H9 (cell line): ENCODE measurements around the gene PPM1H. TPM values are rescaled to one million over a fixed set of nuclear protein-coding genes. Genes with fewer than 3 reads are reported as not detected.

Experiments used
- DNase-seq: peaks from one replicate; pipeline ENCODE4 v3.0.0-alpha.2; 2017
- H2AFZ ChIP-seq: one replicate; pipeline ENCODE4 v1.6.1; 2013; ENCODE audit warnings: mild to moderate bottlenecking, low read length, control low read depth, moderate library complexity
- H2AK5ac ChIP-seq: 2 replicates; pipeline ENCODE4 v1.6.1; 2013; ENCODE audit warnings: low read length, control low read depth, mixed read lengths; ENCODE audit not compliant: insufficient read length
- H2BK120ac ChIP-seq: one replicate; pipeline ENCODE4 v1.6.1; 2013; ENCODE audit warnings: low read depth, mild to moderate bottlenecking, low read length, control low read depth, inconsistent platforms; ENCODE audit not compliant: poor library complexity, severe bottlenecking
- H2BK12ac ChIP-seq: 2 replicates; pipeline ENCODE4 v1.6.1; 2013; ENCODE audit warnings: low read length, control low read depth, mixed read lengths, low read depth; ENCODE audit not compliant: insufficient read length
- H2BK15ac ChIP-seq: 2 replicates; pipeline ENCODE4 v1.6.1; 2013; ENCODE audit warnings: low read depth, low read length, control low read depth
- H2BK20ac ChIP-seq: one replicate; pipeline ENCODE4 v1.6.1; 2013; ENCODE audit warnings: low read depth, mild to moderate bottlenecking, low read length, control low read depth, inconsistent platforms; ENCODE audit not compliant: poor library complexity, severe bottlenecking
- H2BK5ac ChIP-seq: 2 replicates; pipeline ENCODE4 v1.6.1; 2013; ENCODE audit warnings: low read length, control low read depth, mixed read lengths; ENCODE audit not compliant: insufficient read length
- H3K14ac ChIP-seq: 2 replicates; pipeline ENCODE4 v1.6.1; 2013; ENCODE audit warnings: low read length, control low read depth; ENCODE audit not compliant: insufficient read depth
- H3K18ac ChIP-seq: 2 replicates; pipeline ENCODE4 v1.6.1; 2013; ENCODE audit warnings: low read depth, mild to moderate bottlenecking, mixed read lengths, low read length, control low read depth; ENCODE audit not compliant: insufficient read length
- H3K23ac ChIP-seq: 2 replicates; pipeline ENCODE4 v1.6.1; 2013; ENCODE audit warnings: low read length, control low read depth, mixed read lengths, low read depth; ENCODE audit not compliant: insufficient read length
- H3K23me2 ChIP-seq: 2 replicates; pipeline ENCODE4 v1.6.1; 2013; ENCODE audit warnings: low read depth, mild to moderate bottlenecking, mixed read lengths, low read length, control low read depth; ENCODE audit not compliant: insufficient read length, poor library complexity, severe bottlenecking
- H3K27ac ChIP-seq: 2 replicates; pipeline ENCODE4 v1.5.1; 2013; ENCODE audit warnings: low read length, control low read depth, mixed read lengths, low read depth; ENCODE audit not compliant: insufficient read length
- H3K27me3 ChIP-seq: 2 replicates; pipeline ENCODE4 v1.6.1; 2013; ENCODE audit warnings: low read length, control low read depth, inconsistent platforms; ENCODE audit not compliant: insufficient read depth
- H3K4ac ChIP-seq: 2 replicates; pipeline ENCODE4 v1.6.1; 2013; ENCODE audit warnings: low read depth, mild to moderate bottlenecking, control low read depth, inconsistent platforms, low read length, moderate library complexity
- H3K4me1 ChIP-seq: 2 replicates; pipeline ENCODE4 v1.6.1; 2013; ENCODE audit warnings: low read length, control low read depth, inconsistent platforms; ENCODE audit not compliant: insufficient read depth
- H3K4me2 ChIP-seq: 2 replicates; pipeline ENCODE4 v1.6.1; 2013; ENCODE audit warnings: low read length, control low read depth, mixed read lengths; ENCODE audit not compliant: insufficient read length, insufficient read depth
- H3K56ac ChIP-seq: 2 replicates; pipeline ENCODE4 v1.6.1; 2013; ENCODE audit warnings: low read depth, mild to moderate bottlenecking, mixed read lengths, low read length, control low read depth; ENCODE audit not compliant: insufficient read length
- H3K79me1 ChIP-seq: 2 replicates; pipeline ENCODE4 v1.6.1; 2013; ENCODE audit warnings: low read depth, mild to moderate bottlenecking, moderate library complexity, low read length, control low read depth, inconsistent platforms; ENCODE audit not compliant: insufficient read depth, poor library complexity, severe bottlenecking
- H3K79me2 ChIP-seq: 2 replicates; pipeline ENCODE4 v1.6.1; 2013; ENCODE audit warnings: low read length, control low read depth, inconsistent platforms; ENCODE audit not compliant: insufficient read depth
- H3K9ac ChIP-seq: 2 replicates; pipeline ENCODE4 v1.6.1; 2013; ENCODE audit warnings: low read length, control low read depth, mixed read lengths; ENCODE audit not compliant: insufficient read length; ENCODE audit errors: extremely low read depth
- H3K9me3 ChIP-seq: one replicate; pipeline ENCODE4 v1.6.1; 2013; ENCODE audit warnings: low read depth, low read length, inconsistent platforms; ENCODE audit not compliant: control insufficient read depth
- H3T11ph ChIP-seq: one replicate; pipeline ENCODE4 v1.6.1; 2013; ENCODE audit warnings: mild to moderate bottlenecking, low read length, control low read depth, inconsistent platforms
- H4K20me1 ChIP-seq: one replicate; pipeline ENCODE4 v1.6.1; 2013; ENCODE audit not compliant: control insufficient read depth, insufficient read length, insufficient read depth
- H4K5ac ChIP-seq: 2 replicates; pipeline ENCODE4 v1.6.1; 2013; ENCODE audit warnings: low read depth, mild to moderate bottlenecking, mixed read lengths, low read length, control low read depth; ENCODE audit not compliant: insufficient read length
- H4K8ac ChIP-seq: replicated peaks from 2 replicates; pipeline ENCODE4 v1.6.1; 2013; ENCODE audit warnings: low read length, control low read depth, mixed read lengths, low read depth; ENCODE audit not compliant: insufficient read length
- H4K91ac ChIP-seq: 2 replicates; pipeline ENCODE4 v1.6.1; 2013; ENCODE audit warnings: low read depth, mild to moderate bottlenecking, moderate library complexity, mixed read lengths, low read length, control low read depth; ENCODE audit not compliant: insufficient read length
- H3K27ac Mint-ChIP-seq, 3 experiments: 2 replicates in 2 of 3; 3 replicates in 1 of 3; pipeline ENCODE4 v1.8.0; 2020 to 2021; ENCODE audit warnings: mixed read lengths in 3 of 3, mild to moderate bottlenecking in 1 of 3, moderate library complexity in 1 of 3
- H3K27me3 Mint-ChIP-seq: 2 replicates; pipeline ENCODE4 v1.8.0; 2021; ENCODE audit warnings: low read depth, mild to moderate bottlenecking, moderate library complexity, mixed read lengths
- H3K36me3 Mint-ChIP-seq, 3 experiments: 2 replicates in 2 of 3; 3 replicates in 1 of 3; pipeline ENCODE4 v1.8.0; 2020 to 2021; ENCODE audit warnings: low read depth in 3 of 3, mixed read lengths in 3 of 3; ENCODE audit not compliant: insufficient read depth in 1 of 3
- H3K4me1 Mint-ChIP-seq, 2 experiments: 2 replicates each; pipeline ENCODE4 v1.8.0; 2020; ENCODE audit warnings: mixed read lengths in 2 of 2
- H3K4me3 Mint-ChIP-seq, 2 experiments: 2 replicates in 1 of 2; 3 replicates in 1 of 2; pipeline ENCODE4 v1.8.0; 2020 to 2021; ENCODE audit warnings: mild to moderate bottlenecking in 2 of 2, mixed read lengths in 2 of 2, moderate library complexity in 1 of 2
- H3K9me3 Mint-ChIP-seq, 2 experiments: 2 replicates in 1 of 2; 3 replicates in 1 of 2; pipeline ENCODE4 v1.8.0; 2020; ENCODE audit warnings: mild to moderate bottlenecking in 2 of 2, mixed read lengths in 2 of 2, moderate library complexity in 1 of 2
- CTCF ChIP-seq: fragments of 200-600 bp; sonication (generic); conservative IDR thresholded peaks from 3 replicates; pipeline ENCODE4 v1.8.0; 2021; ENCODE audit warnings: antibody characterized with exemption, mild to moderate bottlenecking
- WGBS: extraction: QIAGEN DNeasy Blood & Tissue Kit; methylation state at CpG from one replicate; pipeline ENCODE4 v1.1.7; 2013; ENCODE audit warnings: missing lambda C conversion rate, low lambda C conversion rate, mixed read lengths; ENCODE audit not compliant: insufficient read length; ENCODE audit errors: extremely low coverage; 5-methylcytosine and 5-hydroxymethylcytosine counted together
- total RNA-seq: library from RNA; stranded (reverse); gene quantifications from 2 replicates; pipeline ENCODE4 v1.2.1, GENCODE V29; 2021

PPM1H gene
- total RNA-seq, 1 experiment from 2014 or later: 22.1 TPM

DNA sequence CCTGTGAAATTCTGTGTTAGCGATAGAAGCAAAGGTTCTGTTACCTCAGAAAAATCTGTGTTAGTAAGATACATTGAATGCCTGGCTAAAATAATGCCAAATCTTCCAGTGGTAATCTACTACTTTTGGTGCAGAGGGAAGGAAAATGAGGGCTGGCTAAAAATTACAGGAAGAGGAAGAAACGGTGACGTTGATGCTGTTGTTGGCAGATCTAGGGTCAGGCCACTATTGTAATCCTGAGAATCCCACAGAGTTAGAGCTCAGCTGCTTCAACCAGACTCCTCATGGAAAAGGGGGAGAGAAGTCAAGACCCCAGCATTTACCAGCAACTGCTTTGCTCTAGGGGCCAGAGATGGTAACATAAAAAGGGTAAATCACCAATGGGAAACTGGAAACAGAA is 145.1 kb downstream of the PPM1H start:
- no peak overlapping the region for H3K27ac ChIP-seq
- H4K91ac ChIP-seq: no peak overlapping the region
- Mint-ChIP-seq H3K9me3 (no peaks in the 10 kb centered on the region), H3K36me3 (peaks cover 4 to 14% (median 6%) of the 10 kb centered on the region in 3 experiments; a peak in 5 of 7 replicates), H3K4me1 (peaks cover 27 to 34% of the 10 kb centered on the region in 2 experiments), H3K27me3 (no peaks in the 10 kb centered on the region), H3K27ac (no peak overlapping the region), H3K4me3 (no peak overlapping the region)
- H3K79me1 ChIP-seq: no peaks in the 10 kb centered on the region
- no peak overlapping the region for H3K9ac ChIP-seq
- no peak overlapping the region for H2AFZ ChIP-seq
- no peaks in the 10 kb centered on the region for H4K20me1 ChIP-seq
- no peak overlapping the region for H3T11ph ChIP-seq
- H3K27me3 ChIP-seq: no peaks in the 10 kb centered on the region
- no peak overlapping the region for H3K14ac ChIP-seq
- no peaks in the 10 kb centered on the region for H3K79me2 ChIP-seq
- H2BK5ac ChIP-seq: no peak overlapping the region
- no peak overlapping the region for H2AK5ac ChIP-seq
- H2BK15ac ChIP-seq: no peak overlapping the region
- H2BK20ac ChIP-seq: no peak overlapping the region
- no peak overlapping the region for H4K8ac ChIP-seq
- no peaks in the 10 kb centered on the region for H3K9me3 ChIP-seq
- H3K23me2 ChIP-seq: no peaks in the 10 kb centered on the region
- H2BK120ac ChIP-seq: no peak overlapping the region
- H3K4ac ChIP-seq: no peak overlapping the region
- DNase-seq: no peak
- no peak overlapping the region for H3K56ac ChIP-seq
- no peak overlapping the region for H3K23ac ChIP-seq
- no peak for TF ChIP-seq CTCF
- WGBS: no CpG with 5 or more reads among the region's 3 CpGs
- no peak overlapping the region for H3K18ac ChIP-seq
- no peak overlapping the region for H4K5ac ChIP-seq
- no peak overlapping the region for H2BK12ac ChIP-seq
- H3K4me1 ChIP-seq: no peaks in the 10 kb centered on the region; the same call in 1 of the 2 replicates
- H3K4me2 ChIP-seq: no peak overlapping the region
